ENCODE results near the gene WNT9B. TPM values are rescaled to one million over a fixed set of nuclear protein-coding genes. Genes with fewer than 3 reads are reported as not detected.

WNT9B gene
- total and polyA plus RNA-seq, 2 of the 13 experiments (the other 11 are each of a cell fraction or from before 2014, with no cell fraction given) = not detected

DNA sequence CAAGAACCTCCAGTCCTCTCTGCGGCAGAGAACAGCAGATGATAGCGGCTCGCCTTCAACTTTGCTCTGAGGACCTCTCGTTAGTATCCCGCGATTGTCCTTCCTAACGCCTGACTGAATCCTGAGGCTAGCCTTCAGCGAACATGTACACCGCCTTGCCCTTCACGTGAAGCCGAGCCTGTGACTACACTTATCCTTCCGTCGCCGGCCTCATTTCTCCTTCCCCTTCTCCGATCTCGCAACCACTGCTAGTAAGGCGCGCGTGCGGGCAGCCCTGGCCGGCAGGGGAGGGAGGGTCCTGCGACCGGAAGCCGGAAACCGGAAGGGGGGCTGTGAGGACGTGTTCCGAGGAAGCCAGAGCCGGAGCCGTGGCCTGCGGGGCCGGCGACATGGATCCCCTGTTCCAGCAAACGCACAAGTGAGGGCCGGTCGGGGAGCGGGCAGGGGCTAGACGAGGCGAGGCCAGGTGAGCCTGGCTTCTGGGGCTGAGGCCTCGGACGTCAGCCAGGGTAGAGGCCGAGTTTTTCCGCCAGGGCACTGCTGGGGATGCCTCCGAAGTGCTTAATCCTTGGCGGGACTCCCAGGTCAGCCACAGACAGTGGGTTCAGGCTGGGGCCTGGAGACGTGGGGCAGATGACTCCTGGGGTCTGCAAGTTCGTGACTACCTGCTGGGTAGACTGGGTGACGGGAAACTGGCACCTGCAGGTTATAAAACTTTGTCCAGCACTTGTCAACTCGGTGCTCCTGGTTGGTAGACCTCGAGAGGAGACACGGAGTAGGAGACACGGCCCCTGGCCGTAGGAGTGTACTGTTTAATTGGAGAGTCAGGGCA, 71.6 kb downstream of the WNT9B start, which contains the start of gene GOSR2 (continued):
- TF ChIP-seq, protein P1, sequence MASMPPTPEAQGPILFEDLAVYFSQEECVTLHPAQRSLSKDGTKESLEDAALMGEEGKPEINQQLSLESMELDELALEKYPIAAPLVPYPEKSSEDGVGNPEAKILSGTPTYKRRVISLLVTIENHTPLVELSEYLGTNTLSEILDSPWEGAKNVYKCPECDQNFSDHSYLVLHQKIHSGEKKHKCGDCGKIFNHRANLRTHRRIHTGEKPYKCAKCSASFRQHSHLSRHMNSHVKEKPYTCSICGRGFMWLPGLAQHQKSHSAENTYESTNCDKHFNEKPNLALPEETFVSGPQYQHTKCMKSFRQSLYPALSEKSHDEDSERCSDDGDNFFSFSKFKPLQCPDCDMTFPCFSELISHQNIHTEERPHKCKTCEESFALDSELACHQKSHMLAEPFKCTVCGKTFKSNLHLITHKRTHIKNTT (CRISPR knock-in tag; IDR thresholded peaks at IDR 0.05) = no peak
- TF ChIP-seq U2AF2 (IDR thresholded peaks at IDR 0.05; ENCODE audit: low read depth, low read length) (no peak), PCBP2 (optimal IDR thresholded peaks at IDR 0.05; ENCODE audit: low read depth, low read length, poor library complexity, severe bottlenecking) (peak; percentile 42), CENPX (CRISPR knock-in tag; IDR thresholded peaks at IDR 0.05) (no peak), ZNF841 (CRISPR knock-in tag; IDR thresholded peaks at IDR 0.05; ENCODE audit: borderline replicate concordance) (no peak), ZNF607 (CRISPR knock-in tag; IDR thresholded peaks at IDR 0.05; ENCODE audit: borderline replicate concordance) (peak; percentile 86; the same call in 1 of the 2 replicates), ZNF556 (CRISPR knock-in tag; IDR thresholded peaks at IDR 0.05; ENCODE audit: borderline replicate concordance) (peak; percentile 99), EP300 (IDR thresholded peaks at IDR 0.05; ENCODE audit: low read depth in 2 of 2, low read length in 2 of 2) (peak; percentile 35 to 44; a peak in 1 of 4 replicates), EP300 (CRISPR knock-in tag; IDR thresholded peaks at IDR 0.05; ENCODE audit: borderline replicate concordance) (peak; percentile 40; the same call in 1 of the 2 replicates), PHB2 (IDR thresholded peaks at IDR 0.05; ENCODE audit: partially characterized antibody) (no peak), NR1H2 (CRISPR knock-in tag; IDR thresholded peaks at IDR 0.05; ENCODE audit: borderline replicate concordance, low read depth) (0 out of 2 replicates have a peak, but pooled peaks have one; percentile 70), ZNF17 (CRISPR knock-in tag; IDR thresholded peaks at IDR 0.05) (no peak), ZNF782 (CRISPR knock-in tag; IDR thresholded peaks at IDR 0.05; ENCODE audit: borderline replicate concordance) (peak; percentile 98), POLR2A (IDR thresholded peaks at IDR 0.05; ENCODE audit: insufficient read depth in 1 of 2, low read depth in 2 of 2, low read length in 2 of 2) (peak; percentile 93 to 98)
- TF ChIP-seq, protein P2, sequence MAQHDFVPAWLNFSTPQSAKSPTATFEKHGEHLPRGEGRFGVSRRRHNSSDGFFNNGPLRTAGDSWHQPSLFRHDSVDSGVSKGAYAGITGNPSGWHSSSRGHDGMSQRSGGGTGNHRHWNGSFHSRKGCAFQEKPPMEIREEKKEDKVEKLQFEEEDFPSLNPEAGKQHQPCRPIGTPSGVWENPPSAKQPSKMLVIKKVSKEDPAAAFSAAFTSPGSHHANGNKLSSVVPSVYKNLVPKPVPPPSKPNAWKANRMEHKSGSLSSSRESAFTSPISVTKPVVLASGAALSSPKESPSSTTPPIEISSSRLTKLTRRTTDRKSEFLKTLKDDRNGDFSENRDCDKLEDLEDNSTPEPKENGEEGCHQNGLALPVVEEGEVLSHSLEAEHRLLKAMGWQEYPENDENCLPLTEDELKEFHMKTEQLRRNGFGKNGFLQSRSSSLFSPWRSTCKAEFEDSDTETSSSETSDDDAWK (CRISPR knock-in tag; IDR thresholded peaks at IDR 0.05) = no peak
- TF ChIP-seq, protein P3, sequence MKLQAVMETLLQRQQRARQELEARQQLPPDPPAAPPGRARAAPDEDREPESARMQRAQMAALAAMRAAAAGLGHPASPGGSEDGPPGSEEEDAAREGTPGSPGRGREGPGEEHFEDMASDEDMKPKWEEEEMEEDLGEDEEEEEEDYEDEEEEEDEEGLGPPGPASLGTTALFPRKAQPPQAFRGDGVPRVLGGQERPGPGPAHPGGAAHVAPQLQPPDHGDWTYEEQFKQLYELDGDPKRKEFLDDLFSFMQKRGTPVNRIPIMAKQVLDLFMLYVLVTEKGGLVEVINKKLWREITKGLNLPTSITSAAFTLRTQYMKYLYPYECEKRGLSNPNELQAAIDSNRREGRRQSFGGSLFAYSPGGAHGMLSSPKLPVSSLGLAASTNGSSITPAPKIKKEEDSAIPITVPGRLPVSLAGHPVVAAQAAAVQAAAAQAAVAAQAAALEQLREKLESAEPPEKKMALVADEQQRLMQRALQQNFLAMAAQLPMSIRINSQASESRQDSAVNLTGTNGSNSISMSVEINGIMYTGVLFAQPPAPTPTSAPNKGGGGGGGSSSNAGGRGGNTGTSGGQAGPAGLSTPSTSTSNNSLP (IDR thresholded peaks at IDR 0.05; ENCODE audit: low read depth, low read length) = peak; percentile 70
- TF ChIP-seq, protein P4, sequence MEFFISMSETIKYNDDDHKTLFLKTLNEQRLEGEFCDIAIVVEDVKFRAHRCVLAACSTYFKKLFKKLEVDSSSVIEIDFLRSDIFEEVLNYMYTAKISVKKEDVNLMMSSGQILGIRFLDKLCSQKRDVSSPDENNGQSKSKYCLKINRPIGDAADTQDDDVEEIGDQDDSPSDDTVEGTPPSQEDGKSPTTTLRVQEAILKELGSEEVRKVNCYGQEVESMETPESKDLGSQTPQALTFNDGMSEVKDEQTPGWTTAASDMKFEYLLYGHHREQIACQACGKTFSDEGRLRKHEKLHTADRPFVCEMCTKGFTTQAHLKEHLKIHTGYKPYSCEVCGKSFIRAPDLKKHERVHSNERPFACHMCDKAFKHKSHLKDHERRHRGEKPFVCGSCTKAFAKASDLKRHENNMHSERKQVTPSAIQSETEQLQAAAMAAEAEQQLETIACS (CRISPR knock-in tag; IDR thresholded peaks at IDR 0.05) = no peak
- TF ChIP-seq, protein P5, sequence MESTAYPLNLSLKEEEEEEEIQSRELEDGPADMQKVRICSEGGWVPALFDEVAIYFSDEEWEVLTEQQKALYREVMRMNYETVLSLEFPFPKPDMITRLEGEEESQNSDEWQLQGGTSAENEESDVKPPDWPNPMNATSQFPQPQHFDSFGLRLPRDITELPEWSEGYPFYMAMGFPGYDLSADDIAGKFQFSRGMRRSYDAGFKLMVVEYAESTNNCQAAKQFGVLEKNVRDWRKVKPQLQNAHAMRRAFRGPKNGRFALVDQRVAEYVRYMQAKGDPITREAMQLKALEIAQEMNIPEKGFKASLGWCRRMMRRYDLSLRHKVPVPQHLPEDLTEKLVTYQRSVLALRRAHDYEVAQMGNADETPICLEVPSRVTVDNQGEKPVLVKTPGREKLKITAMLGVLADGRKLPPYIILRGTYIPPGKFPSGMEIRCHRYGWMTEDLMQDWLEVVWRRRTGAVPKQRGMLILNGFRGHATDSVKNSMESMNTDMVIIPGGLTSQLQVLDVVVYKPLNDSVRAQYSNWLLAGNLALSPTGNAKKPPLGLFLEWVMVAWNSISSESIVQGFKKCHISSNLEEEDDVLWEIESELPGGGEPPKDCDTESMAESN (CRISPR knock-in tag; conservative IDR thresholded peaks at IDR 0.05) = peak; percentile 98
- TF ChIP-seq, protein P6, sequence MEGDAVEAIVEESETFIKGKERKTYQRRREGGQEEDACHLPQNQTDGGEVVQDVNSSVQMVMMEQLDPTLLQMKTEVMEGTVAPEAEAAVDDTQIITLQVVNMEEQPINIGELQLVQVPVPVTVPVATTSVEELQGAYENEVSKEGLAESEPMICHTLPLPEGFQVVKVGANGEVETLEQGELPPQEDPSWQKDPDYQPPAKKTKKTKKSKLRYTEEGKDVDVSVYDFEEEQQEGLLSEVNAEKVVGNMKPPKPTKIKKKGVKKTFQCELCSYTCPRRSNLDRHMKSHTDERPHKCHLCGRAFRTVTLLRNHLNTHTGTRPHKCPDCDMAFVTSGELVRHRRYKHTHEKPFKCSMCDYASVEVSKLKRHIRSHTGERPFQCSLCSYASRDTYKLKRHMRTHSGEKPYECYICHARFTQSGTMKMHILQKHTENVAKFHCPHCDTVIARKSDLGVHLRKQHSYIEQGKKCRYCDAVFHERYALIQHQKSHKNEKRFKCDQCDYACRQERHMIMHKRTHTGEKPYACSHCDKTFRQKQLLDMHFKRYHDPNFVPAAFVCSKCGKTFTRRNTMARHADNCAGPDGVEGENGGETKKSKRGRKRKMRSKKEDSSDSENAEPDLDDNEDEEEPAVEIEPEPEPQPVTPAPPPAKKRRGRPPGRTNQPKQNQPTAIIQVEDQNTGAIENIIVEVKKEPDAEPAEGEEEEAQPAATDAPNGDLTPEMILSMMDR (CRISPR knock-in tag; IDR thresholded peaks at IDR 0.05) = no peak; the same call in 1 of the 2 replicates
